H1 (cell line): Measurements from ENCODE around the gene DMGDH. TPM values are rescaled to one million over a fixed set of nuclear protein-coding genes. Genes with fewer than 3 reads are reported as not detected.

ENCODE experiments used
- CTCF ChIA-PET: fragments of 300-600 bp; sonication (Branson Sonifier 250); formaldehyde crosslinking; loops from one replicate; lab custom pipeline; 2021; ENCODE audit not compliant: partially characterized antibody; lab: Charles Lee
- POLR2A ChIA-PET: fragments of 300-600 bp; sonication (Branson Sonifier 250); formaldehyde crosslinking; loops from one replicate; lab custom pipeline; 2021; ENCODE audit warnings: inconsistent platforms; ENCODE audit not compliant: partially characterized antibody; lab: Charles Lee
- DNase-seq, 2 experiments: peaks; one replicate each; pipeline versions ENCODE4 v3.0.0 to v3.0.0-alpha.2; 2010 to 2022; ENCODE audit warnings: low spot score in 2 of 2, low read depth in 1 of 2, mixed read lengths in 1 of 2
- FAIRE-seq: peaks from 2 replicates; lab custom pipeline; 2011; peaks lifted over from hg19 to GRCh38; lab: Jason Lieb, UNC
- H2AFZ ChIP-seq: 2 replicates; pipeline ENCODE4 v1.8.1; 2012; ENCODE audit warnings: low read length, inconsistent platforms
- H2AK5ac ChIP-seq: 2 replicates; pipeline ENCODE4 v1.6.1; 2013; ENCODE audit warnings: low read depth, low read length
- H2BK120ac ChIP-seq: replicated peaks from 2 replicates; pipeline ENCODE3; 2013; ENCODE audit warnings: low read depth, low read length, inconsistent platforms
- H2BK12ac ChIP-seq: 2 replicates; pipeline ENCODE4 v1.6.1; 2013; ENCODE audit warnings: low read depth, low read length
- H2BK15ac ChIP-seq: 2 replicates; pipeline ENCODE4 v1.6.1; 2013; ENCODE audit warnings: low read length
- H2BK20ac ChIP-seq: 2 replicates; pipeline ENCODE4 v1.6.1; 2013; ENCODE audit warnings: low read length
- H2BK5ac ChIP-seq: 2 replicates; pipeline ENCODE4 v1.6.1; 2013; ENCODE audit warnings: low read depth, low read length
- H3K14ac ChIP-seq: 2 replicates; pipeline ENCODE4 v1.6.1; 2013; ENCODE audit warnings: inconsistent platforms; ENCODE audit not compliant: insufficient read length
- H3K18ac ChIP-seq: 2 replicates; pipeline ENCODE4 v1.6.1; 2013; ENCODE audit warnings: low read length; ENCODE audit errors: extremely low read depth
- H3K23ac ChIP-seq: 2 replicates; pipeline ENCODE4 v1.6.1; 2013; ENCODE audit warnings: inconsistent platforms; ENCODE audit not compliant: insufficient read length
- H3K23me2 ChIP-seq: 2 replicates; pipeline ENCODE4 v1.6.1; 2013; ENCODE audit warnings: low read depth, low read length
- H3K27ac ChIP-seq: 2 replicates; pipeline ENCODE4 v1.6.1; 2011; ENCODE audit warnings: low read depth, low read length, inconsistent platforms
- H3K27me3 ChIP-seq, 4 experiments: replicated peaks in 1 of 4; 1 replicate in 1 of 4; 2 replicates in 3 of 4; pipeline versions ENCODE4 v1.6.1 to v1.8.1; 2011 to 2013; ENCODE audit warnings: low read length in 3 of 4, mild to moderate bottlenecking in 3 of 4, inconsistent platforms in 2 of 4, mixed read lengths in 2 of 4, moderate library complexity in 1 of 4; ENCODE audit not compliant: control insufficient read depth in 3 of 4, insufficient read depth in 3 of 4; ENCODE audit errors: extremely low read depth in 1 of 4
- H3K36me3 ChIP-seq, 4 experiments: 2 replicates each; pipeline versions ENCODE4 v1.6.1 to v1.8.1; 2011 to 2013; ENCODE audit warnings: mild to moderate bottlenecking in 4 of 4, low read length in 3 of 4, moderate library complexity in 2 of 4, control low read depth in 1 of 4, inconsistent platforms in 1 of 4; ENCODE audit not compliant: insufficient read depth in 4 of 4, control insufficient read depth in 2 of 4
- H3K4ac ChIP-seq: replicated peaks from 2 replicates; pipeline ENCODE3; 2013; ENCODE audit warnings: low read length, low read depth, mixed read lengths, inconsistent platforms; ENCODE audit not compliant: insufficient read length
- H3K4me1 ChIP-seq, 4 experiments: replicated peaks in 1 of 4; 1 replicate in 1 of 4; 2 replicates in 3 of 4; pipeline versions ENCODE4 v1.6.1 to v1.8.1; 2011 to 2013; ENCODE audit warnings: low read length in 3 of 4, inconsistent platforms in 2 of 4, mixed read lengths in 1 of 4; ENCODE audit not compliant: insufficient read depth in 4 of 4, control insufficient read depth in 3 of 4
- H3K4me2 ChIP-seq, 2 experiments: 2 replicates each; pipeline versions ENCODE4 v1.6.1 to v1.8.1; 2011 to 2013; ENCODE audit warnings: low read depth in 2 of 2, low read length in 2 of 2, control low read depth in 1 of 2, inconsistent platforms in 1 of 2, mild to moderate bottlenecking in 1 of 2; ENCODE audit not compliant: insufficient read depth in 1 of 2
- H3K4me3 ChIP-seq, 4 experiments: fragments of 200-600, 300-600 bp in 1 of 4; sonication (generic), shearing (Covaris generic), sonication (Bioruptor Twin) in 1 of 4; 2 replicates each; pipeline versions ENCODE4 v1.5.1 to v1.8.1; 2011 to 2016; ENCODE audit warnings: low read length in 4 of 4, low read depth in 3 of 4, control low read depth in 2 of 4, inconsistent platforms in 2 of 4, mild to moderate bottlenecking in 2 of 4, mixed read lengths in 1 of 4, moderate library complexity in 1 of 4; ENCODE audit not compliant: insufficient read depth in 2 of 4; ENCODE audit errors: extremely low read depth in 1 of 4
- H3K56ac ChIP-seq: replicated peaks from 2 replicates; pipeline ENCODE3; 2013; ENCODE audit warnings: low read depth, mild to moderate bottlenecking, mixed read lengths, low read length, inconsistent platforms; ENCODE audit not compliant: insufficient read length
- H3K79me1 ChIP-seq: 2 replicates; pipeline ENCODE4 v1.6.1; 2013; ENCODE audit warnings: low read depth, low read length, control low read depth
- H3K79me2 ChIP-seq, 2 experiments: 2 replicates each; pipeline versions ENCODE4 v1.6.1 to v1.8.1; 2012 to 2013; ENCODE audit warnings: low read length in 2 of 2, mild to moderate bottlenecking in 2 of 2, inconsistent platforms in 1 of 2; ENCODE audit not compliant: insufficient read depth in 2 of 2, control insufficient read depth in 1 of 2
- H3K9ac ChIP-seq, 4 experiments: replicated peaks in 1 of 4; 1 replicate in 1 of 4; 2 replicates in 3 of 4; pipeline versions ENCODE4 v1.6.1 to v1.8.1; 2011 to 2013; ENCODE audit warnings: low read depth in 3 of 4, low read length in 3 of 4, control low read depth in 2 of 4, mild to moderate bottlenecking in 2 of 4, moderate library complexity in 2 of 4, inconsistent platforms in 1 of 4; ENCODE audit errors: extremely low read depth in 1 of 4
- H3K9me3 ChIP-seq, 2 experiments: 2 replicates each; pipeline versions ENCODE4 v1.6.1 to v1.8.1; 2012 to 2013; ENCODE audit warnings: mild to moderate bottlenecking in 2 of 2, moderate library complexity in 2 of 2, control low read depth in 1 of 2, inconsistent platforms in 1 of 2, low read depth in 1 of 2, low read length in 1 of 2, mixed read lengths in 1 of 2; ENCODE audit not compliant: insufficient read depth in 2 of 2
- H4K20me1 ChIP-seq, 2 experiments: replicated peaks in 1 of 2; 2 replicates each; pipeline versions ENCODE3 to v1.8.1; 2011 to 2013; ENCODE audit warnings: inconsistent platforms in 2 of 2, low read length in 2 of 2, mild to moderate bottlenecking in 1 of 2; ENCODE audit not compliant: insufficient read depth in 2 of 2, control insufficient read depth in 1 of 2
- H4K5ac ChIP-seq: 2 replicates; pipeline ENCODE4 v1.6.1; 2013; ENCODE audit warnings: low read length, low read depth, mixed read lengths, inconsistent platforms; ENCODE audit not compliant: insufficient read length
- H4K8ac ChIP-seq: 2 replicates; pipeline ENCODE4 v1.8.0; 2013; ENCODE audit warnings: mild to moderate bottlenecking, moderate library complexity, low read length, inconsistent platforms; ENCODE audit not compliant: insufficient read depth; ENCODE audit errors: extremely low read depth
- H4K91ac ChIP-seq: replicated peaks from 2 replicates; pipeline ENCODE3; 2013; ENCODE audit warnings: low read length, mixed read lengths, inconsistent platforms; ENCODE audit not compliant: insufficient read length
- CBX8 ChIP-seq: fragments of 300-800, 300-1000 bp; sonication (generic); IDR thresholded peaks from 2 replicates; pipeline ENCODE4 v1.7.1; 2016; ENCODE audit warnings: low read depth, low read length, borderline replicate concordance
- CTBP2 ChIP-seq: IDR thresholded peaks from 2 replicates; pipeline ENCODE4 v1.7.0; 2011; ENCODE audit warnings: borderline replicate concordance, mild to moderate bottlenecking, moderate library complexity, mixed read lengths, low read length; ENCODE audit not compliant: insufficient read depth, insufficient read length
- GTF2F1 ChIP-seq: IDR thresholded peaks from 2 replicates; pipeline ENCODE4 v1.6.1; 2012; ENCODE audit warnings: low read depth, low read length, improper control_type of control experiment, borderline replicate concordance
- HDAC2 ChIP-seq, 2 experiments: fragments of 300-600 bp in 1 of 2; sonication (generic) in 1 of 2; IDR thresholded peaks; 2 replicates each; pipeline ENCODE4 v1.6.1; 2011 to 2012; ENCODE audit warnings: low read depth in 2 of 2, low read length in 2 of 2, mild to moderate bottlenecking in 2 of 2, moderate library complexity in 2 of 2, borderline replicate concordance in 1 of 2, inconsistent platforms in 1 of 2
- JUN ChIP-seq: IDR thresholded peaks from 2 replicates; pipeline ENCODE4 v1.6.1; 2011; ENCODE audit warnings: low read depth, mild to moderate bottlenecking, improper control_type of control experiment, low read length
- NANOG ChIP-seq: IDR thresholded peaks from 2 replicates; pipeline ENCODE4 v1.6.1; 2011; ENCODE audit warnings: low read length, low read depth, mild to moderate bottlenecking, inconsistent platforms; ENCODE audit not compliant: insufficient read depth, poor library complexity, severe bottlenecking
- TEAD4 ChIP-seq: IDR thresholded peaks from 2 replicates; pipeline ENCODE4 v1.6.1; 2012; ENCODE audit warnings: low read depth, low read length, inconsistent platforms, mixed read lengths
- USF2 ChIP-seq: IDR thresholded peaks from 2 replicates; pipeline ENCODE4 v1.6.1; 2011; ENCODE audit warnings: low read length, improper control_type of control experiment
- WGBS, 2 experiments: shearing (Covaris generic) in 1 of 2; methylation state at CpG; one replicate each; pipeline versions ENCODE4 v1.1.6 to v1.1.7; 2013 to 2015; ENCODE audit warnings: low lambda C conversion rate in 2 of 2, mixed read lengths in 2 of 2, inconsistent platforms in 1 of 2, low coverage in 1 of 2, missing lambda C conversion rate in 1 of 2; ENCODE audit not compliant: insufficient replicate concordance in 2 of 2, insufficient coverage in 1 of 2, insufficient read length in 1 of 2; ENCODE audit errors: extremely low coverage in 1 of 2, missing lambda C conversion rate in 1 of 2; 5-methylcytosine and 5-hydroxymethylcytosine counted together
- polyA plus RNA-seq, 7 experiments: library from polyadenylated mRNA; depleted of rRNA in 3 of 7; stranded (reverse) in 5 of 7; unstranded in 2 of 7; fragments of >200 nt in 5 of 7; fragments of 200-250 nt in 2 of 7; gene quantifications; 1 replicate in 5 of 7; 2 replicates in 1 of 7; 4 replicates in 1 of 7; pipeline versions ENCODE4 v1.2.1 to v1.2.3, GENCODE V29; 2011 to 2013; ENCODE audit warnings: missing spikeins in 2 of 7, mixed read lengths in 2 of 7
- total RNA-seq: library from RNA; stranded (reverse); fragmentation: NEBNext Ultra II Directional; extraction: Animal tissue kit (Norgen Biotek cat#: 25700); gene quantifications from 2 replicates; pipeline ENCODE4 v1.2.1, GENCODE V29; 2021

Gene DMGDH
- total and polyA plus RNA-seq, 2 of the 8 experiments (the other 6 are each of a cell fraction or from before 2014, with no cell fraction given): 0.15 TPM; not detected in 1

- no peak overlapping the region for H3K27ac ChIP-seq
- H2BK20ac ChIP-seq: no peak overlapping the region
- H2BK15ac ChIP-seq: no peak overlapping the region
- peaks cover 0 to 3% (median 0%) of the 10 kb centered on the region in 4 experiments; a peak in 2 of 8 replicates for H3K36me3 ChIP-seq
- no peak overlapping the region for H3K4me2 ChIP-seq
- H3K56ac ChIP-seq: no peak overlapping the region
- H3K9me3 ChIP-seq: no peaks in the 10 kb centered on the region
- H3K18ac ChIP-seq: no peak overlapping the region
- no peak overlapping the region for H3K4me3 ChIP-seq
- H3K9ac ChIP-seq: no peak overlapping the region
- no peak overlapping the region for H4K91ac ChIP-seq
- H3K4ac ChIP-seq: no peak overlapping the region
- no peaks in the 10 kb centered on the region for H3K4me1 ChIP-seq
- H2AFZ ChIP-seq: no peak overlapping the region
- no peak overlapping the region for H4K8ac ChIP-seq
- TF ChIP-seq NANOG (no peak), JUN (no peak), TEAD4 (no peak), HDAC2 (IDR thresholded peaks at IDR 0.05; ENCODE audit: borderline replicate concordance in 1 of 2, low read depth in 2 of 2, low read length in 2 of 2) (no peak), CBX8 (no peak), USF2 (no peak), GTF2F1 (no peak), CTBP2 (no peak)
- POLR2A ChIA-PET: interaction anchor here (0.7 to 2.4 kb wide), 2 partner anchors 12 kb away, joined by 4 to 17 read pairs; partner anchors contain the start of gene ARSB
- H3K79me2 ChIP-seq: no peaks in the 10 kb centered on the region
- DNase-seq (no peak), FAIRE-seq (no peak)
- H3K79me1 ChIP-seq: no peaks in the 10 kb centered on the region
- H2BK120ac ChIP-seq: no peak overlapping the region
- H2AK5ac ChIP-seq: no peak overlapping the region
- no peak overlapping the region for H4K5ac ChIP-seq
- H3K23me2 ChIP-seq: no peaks in the 10 kb centered on the region
- no peak overlapping the region for H2BK12ac ChIP-seq
- no peak overlapping the region for H2BK5ac ChIP-seq
- no peak overlapping the region for H3K23ac ChIP-seq
- H3K14ac ChIP-seq: no peak overlapping the region
- H4K20me1 ChIP-seq: no peaks in the 10 kb centered on the region
- H3K27me3 ChIP-seq: no peaks in the 10 kb centered on the region
- CTCF ChIA-PET: interaction anchor here (1.0 to 1.1 kb wide), 2 partner anchors 9 to 84 kb away, joined by 3 to 4 read pairs; no protein-coding TSS in a partner anchor
- 88% methylated on average over 7 of the region's 7 CpGs; no CpG with 5 or more reads in 1 of the 2 experiments for WGBS, 2 experiments
Measured at GRCh38 chr5:78972654-78973428, 96.6 kb downstream of the DMGDH start.
